HEK293 (cell line): ENCODE data around the gene ZFR2.

ENCODE experiments used
- CTCF ChIP-seq: fragments of 450-650 bp; formaldehyde crosslinking; IDR thresholded peaks from 2 replicates; pipeline ENCODE4 v1.5.1; 2016; ENCODE audit warnings: missing biosample characterization, missing genetic modification characterization
- PRDM6 ChIP-seq: fragments of 450-650 bp; formaldehyde crosslinking; IDR thresholded peaks from 2 replicates; pipeline ENCODE4 v1.5.1; 2017; ENCODE audit warnings: missing biosample characterization, missing genetic modification characterization
- ZBTB8A ChIP-seq: fragments of 450-650 bp; formaldehyde crosslinking; IDR thresholded peaks from 2 replicates; pipeline ENCODE4 v1.5.1; 2016; ENCODE audit warnings: missing biosample characterization, missing genetic modification characterization

DNA sequence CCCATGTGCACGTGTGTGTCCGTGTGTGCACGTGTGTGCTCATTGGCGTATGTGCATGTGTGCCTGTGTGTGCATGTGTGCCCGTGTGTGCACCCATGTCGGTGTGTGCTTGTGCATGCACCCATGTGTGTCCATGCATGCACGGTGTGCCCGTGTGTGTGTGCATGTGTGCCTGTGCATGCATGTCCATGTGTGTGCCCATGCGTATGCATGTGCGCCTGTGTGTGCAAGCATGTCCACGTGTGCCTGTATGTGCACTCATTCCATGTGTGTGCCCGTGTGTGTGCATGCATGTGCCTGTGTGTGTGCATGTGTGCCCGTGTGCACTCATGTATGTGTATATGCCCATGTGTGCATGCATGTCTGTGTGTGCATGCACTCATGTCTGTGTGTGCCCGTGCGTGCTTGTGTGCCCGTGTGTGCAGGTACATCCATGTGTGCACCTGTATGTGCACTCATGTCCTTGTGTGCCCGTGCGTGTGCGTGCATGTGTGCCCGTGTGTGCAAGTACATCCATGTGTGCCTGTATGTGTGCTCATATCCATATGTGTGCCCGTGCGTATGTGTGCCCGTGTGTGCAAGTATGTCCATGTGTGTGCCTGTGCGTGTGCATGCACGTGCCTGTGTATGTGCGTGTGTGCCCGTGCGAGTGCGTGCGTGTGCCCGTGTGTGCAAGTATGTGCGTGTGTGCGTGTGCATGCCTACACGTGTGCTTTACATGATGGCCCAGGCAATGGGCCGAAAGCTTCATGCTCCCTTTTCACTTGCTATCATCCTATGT, 61.1 kb downstream of the ZFR2 start:
- TF ChIP-seq CTCF (no peak), ZBTB8A (no peak), PRDM6 (tag by site-specific recombination) (no peak)
